Fibroblast of skin of left biceps (primary cell): ENCODE results near the gene ABCA4.

Source experiments
- DNase-seq, 2 experiments: peaks; one replicate each; pipeline ENCODE4 v3.0.0-alpha.2; 2013; ENCODE audit warnings: low read depth in 2 of 2

ABCA4 gene

DNA sequence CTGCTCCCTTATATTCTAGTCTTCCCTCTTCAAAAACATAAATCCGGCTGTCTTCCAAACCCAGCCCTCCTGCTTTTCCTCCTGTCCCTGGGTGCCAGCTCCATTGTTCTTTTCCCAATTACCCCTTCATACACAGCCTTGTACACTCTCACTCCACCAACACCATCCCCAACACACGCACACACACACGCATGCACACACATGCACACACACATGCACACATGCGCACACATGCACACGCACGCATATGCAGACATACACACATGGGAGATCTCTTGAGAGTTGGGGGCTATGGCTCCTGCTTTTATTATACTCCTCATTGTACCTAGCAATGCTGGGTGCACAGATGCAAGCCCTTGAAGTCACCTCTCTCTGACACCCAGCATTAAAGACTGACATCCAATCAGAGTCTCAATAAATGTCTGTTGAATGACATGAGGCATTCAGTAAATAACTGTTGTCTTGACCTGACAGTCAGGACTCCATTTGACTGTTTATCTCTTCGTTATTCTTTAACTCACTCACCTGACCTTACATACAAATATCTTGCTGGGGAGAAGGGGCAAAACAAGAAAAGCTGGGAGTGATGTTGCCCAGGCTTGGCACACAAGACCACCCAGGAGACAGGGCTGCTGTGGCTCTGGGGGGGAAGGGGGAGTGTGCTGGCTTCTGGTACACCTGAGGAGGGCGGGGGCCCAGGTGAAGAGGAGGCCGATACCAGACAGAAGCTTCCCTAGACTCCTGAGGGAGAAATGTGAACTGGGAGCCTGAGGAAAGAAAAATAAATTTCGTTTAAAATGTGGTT lies 16.0 kb downstream of the ABCA4 start:
- DNase-seq: no peak

DNA sequence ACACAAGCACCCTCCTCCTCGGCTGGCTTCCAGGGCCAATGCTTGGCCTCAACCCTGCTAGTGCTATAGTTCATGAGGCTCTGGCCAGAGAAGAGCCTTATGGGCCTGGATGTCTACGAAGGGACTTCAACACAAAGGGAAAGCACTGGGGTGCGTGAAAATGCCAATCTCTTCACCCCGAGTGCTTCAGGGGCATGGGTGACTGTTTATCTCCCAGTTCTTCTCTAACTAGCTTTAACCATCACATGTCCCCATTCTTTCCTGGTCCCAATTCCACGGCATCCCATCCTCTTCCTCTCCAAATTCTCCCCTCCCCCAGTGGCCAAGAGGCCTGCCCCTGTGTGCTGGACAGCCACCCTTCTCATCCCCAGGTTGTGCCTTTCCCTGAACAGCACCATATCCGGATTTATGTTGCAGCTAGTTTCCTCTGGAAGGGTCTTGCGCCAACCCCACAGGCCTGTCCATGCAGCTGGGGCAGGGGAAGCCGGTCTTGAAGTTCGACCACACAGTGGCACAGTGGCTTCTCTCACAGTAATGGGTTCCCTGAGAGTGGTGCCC lies 16.7 kb downstream of the ABCA4 start:
- DNase-seq: no peak

DNA sequence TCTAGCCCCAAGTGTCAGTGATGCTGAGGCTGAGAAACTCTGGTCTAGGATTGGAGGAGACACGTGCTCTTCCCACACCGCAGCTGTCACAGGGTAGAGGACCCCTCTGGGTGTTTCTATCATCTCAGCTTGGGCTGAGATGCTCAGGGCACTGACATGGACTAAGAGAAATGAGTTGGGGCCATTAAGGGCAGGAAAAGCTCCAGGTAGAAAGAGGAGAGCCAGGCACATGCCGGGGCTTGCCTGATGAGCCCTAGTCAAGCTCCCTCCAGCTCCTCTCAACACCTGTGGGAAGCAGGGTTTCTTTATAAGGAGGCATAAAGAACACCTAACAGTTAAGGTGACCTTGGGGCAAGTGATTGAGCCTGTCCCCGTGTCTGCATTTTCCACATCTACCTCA lies 17.3 kb downstream of the ABCA4 start:
- no peak for DNase-seq

DNA sequence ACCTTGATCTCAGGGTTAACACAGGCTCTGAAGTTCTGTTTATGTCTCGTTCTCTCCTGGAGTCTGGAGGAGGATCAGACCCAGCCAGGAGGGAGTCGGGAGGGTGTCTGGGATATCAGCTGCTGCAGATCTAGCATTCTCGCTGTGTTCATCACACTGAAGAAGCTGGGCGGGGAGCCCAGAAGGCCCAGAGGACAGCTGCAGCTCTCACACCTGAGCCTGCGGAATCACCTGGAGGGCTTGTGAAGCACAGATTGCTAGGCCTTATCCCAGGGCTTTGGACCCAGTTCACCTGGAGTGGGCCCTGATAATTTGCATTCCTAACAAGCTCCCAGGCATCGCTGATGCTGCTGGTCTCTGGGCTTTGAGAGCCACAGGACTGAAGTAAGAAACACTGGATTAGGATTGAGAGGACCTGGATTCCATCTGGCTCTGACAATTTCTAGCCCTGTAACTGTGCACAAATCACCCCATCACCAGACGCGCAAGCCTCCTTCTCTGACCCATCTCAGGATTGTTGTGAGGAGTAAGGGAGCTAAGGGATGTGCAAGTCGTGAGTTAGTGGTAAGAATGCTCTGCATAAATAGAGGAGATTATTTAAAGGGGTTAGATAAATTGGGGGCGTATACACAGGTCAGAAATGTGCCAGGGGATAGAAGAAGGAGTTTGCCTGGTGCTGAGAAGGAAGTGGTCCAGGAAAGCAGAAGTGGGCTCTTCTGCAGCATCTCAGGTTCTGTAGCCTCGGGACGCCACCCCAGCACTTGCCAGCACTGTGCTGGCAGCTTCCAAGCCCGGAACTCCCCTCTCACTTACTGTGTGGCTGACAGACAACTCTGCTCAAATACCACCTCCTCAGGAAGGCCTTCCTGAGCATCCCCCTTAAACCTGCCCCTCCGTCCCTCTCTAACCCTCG lies 19.1 kb downstream of the ABCA4 start:
- no peak for DNase-seq

DNA sequence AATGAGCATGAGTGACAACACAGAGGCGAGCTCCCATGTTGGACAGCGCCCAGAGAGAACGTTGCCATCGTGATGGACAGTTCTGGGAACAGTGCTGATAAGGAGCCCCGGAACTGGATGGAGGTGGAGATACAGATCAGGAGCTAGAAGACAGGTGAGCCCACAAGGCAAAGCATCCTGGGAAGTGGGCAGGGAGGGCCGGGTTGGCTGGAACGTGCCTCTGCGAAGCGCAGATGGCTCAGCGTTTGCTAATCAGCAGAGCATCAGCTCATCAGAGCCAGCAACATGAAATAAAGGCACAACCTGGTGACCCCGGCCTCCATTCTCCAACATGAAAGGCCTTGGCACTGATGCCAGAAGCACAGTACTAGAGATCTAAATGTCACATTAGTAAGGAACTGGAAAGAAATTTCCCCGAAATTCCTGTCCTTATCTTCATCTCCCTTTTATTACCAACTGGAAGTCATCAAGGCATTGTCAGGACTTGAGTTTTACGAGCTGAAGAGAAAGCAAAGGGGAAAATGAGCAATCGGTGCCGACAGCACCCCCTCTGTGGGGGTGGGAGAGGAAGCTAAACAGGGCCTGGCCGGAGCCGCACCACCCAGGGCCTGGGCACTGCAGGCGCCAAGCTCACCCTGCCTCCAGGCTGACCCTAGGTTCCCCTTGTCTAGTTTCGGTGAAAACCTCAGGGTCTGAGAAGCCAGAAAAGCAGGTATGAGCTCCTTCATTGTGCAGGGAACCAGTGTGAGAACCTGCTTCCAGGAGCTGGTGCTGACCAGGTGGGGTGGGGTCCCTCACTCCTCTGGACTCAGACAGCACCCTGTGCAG lies 19.9 kb downstream of the ABCA4 start:
- no peak for DNase-seq

DNA sequence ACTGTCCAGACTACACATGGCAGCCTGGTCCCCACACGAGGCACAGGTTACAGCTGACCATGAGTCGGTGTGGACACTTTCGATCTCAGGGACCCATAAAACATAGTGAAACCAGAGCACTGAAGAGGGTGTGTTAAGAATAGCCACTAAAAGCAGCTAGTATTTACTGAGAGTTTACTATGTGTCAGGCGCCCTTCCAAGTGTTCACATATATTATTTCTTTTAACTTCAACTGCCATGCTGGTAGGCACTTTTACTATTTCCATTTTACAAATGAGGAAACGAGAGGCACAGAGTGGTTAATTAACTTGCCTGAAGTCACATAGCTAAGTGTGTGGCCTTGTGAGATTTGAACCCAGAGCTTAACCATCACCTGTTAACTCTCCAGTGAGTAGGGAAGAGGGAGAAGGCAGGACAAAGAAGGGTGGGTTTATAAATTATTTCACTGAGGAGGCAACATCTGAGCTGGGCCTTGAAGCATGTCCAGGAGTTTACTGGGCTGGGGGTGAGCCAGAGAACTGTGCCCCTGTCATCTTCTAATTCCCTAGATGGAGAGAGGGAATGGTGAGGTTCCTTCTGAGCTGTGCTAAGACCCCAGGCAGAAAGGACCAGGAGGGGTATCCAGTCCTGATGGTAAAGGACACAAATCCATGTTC lies 20.7 kb downstream of the ABCA4 start:
- no peak for DNase-seq

DNA sequence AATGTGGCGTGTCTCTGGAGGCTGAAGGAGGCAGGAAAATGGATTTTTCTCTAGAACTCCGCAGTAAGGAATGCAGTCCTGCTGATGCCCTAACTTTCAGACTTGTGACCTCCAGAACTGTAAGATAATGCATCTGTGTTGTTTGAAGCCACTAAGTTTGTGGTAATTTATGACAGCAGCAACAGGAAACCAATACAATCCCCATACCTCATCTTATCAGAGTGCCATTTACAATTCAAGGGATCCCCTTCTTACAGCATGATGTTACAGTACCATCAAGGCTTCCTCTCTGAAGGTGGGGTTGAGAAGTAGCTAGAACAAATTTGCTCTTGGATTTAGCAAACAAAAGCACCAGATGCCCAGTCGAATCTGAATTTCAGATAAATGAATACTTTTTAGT lies 21.6 kb downstream of the ABCA4 start:
- DNase-seq: no peak

DNA sequence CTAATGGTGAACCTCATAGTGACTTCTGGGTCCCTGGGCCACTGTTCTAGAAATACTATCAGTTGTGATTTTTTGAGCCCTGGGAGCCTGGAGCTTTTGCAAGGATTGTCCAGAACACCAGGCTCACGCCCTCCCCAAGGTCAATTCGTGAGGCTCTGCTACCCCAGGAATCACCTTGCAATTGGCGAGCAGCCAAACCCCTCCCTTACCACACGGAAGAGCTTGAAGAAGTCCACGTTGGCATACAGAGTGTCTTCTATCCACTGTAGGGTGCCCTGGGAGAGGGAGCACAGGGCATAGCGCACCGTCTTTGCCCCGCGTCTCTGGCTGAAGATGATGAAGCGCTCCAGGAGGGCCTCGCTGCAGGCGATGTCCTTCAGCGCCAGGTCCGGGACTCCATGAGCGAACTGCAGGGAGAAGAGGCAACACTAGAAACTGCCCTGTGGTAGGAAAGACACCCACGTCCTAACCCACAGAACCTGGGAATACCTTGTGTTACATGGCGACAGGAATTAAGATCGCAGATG lies 22.3 kb downstream of the ABCA4 start:
- no peak for DNase-seq

DNA sequence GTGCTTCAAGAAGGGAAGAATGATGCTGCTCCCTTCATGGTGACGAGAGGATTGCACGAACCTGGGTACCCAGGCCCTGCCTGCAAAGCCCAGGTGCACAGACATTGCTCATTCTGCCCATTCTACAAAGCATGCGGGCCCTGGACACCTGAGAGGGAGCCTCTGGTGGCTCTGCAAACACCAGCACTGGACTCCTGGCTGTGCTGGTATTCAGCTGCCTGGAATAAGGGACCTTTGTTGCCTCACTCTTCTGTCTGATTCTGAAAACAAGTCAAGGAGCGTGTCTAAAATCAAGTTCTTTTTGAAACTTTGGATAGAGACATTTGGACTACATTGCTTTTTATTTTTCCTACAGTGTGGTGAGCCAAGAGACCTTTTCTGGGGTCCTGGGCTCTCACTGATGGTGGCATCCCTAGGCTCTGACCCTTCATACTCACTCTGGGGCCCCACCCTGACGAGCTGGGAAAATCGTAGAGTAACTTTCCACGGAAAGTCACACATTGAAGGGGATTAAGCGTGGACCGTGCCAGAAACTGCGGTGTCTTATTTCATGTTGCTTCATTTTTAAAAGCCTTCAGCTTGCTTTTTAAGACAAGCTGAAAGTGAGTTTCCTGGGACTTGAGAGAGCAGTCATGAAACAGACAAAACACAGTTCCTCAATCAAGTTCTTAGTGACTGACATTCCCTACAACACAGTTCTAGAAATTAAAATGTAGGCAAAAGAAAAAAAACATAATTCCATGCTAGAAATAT lies 24.0 kb downstream of the ABCA4 start:
- DNase-seq: no peak

DNA sequence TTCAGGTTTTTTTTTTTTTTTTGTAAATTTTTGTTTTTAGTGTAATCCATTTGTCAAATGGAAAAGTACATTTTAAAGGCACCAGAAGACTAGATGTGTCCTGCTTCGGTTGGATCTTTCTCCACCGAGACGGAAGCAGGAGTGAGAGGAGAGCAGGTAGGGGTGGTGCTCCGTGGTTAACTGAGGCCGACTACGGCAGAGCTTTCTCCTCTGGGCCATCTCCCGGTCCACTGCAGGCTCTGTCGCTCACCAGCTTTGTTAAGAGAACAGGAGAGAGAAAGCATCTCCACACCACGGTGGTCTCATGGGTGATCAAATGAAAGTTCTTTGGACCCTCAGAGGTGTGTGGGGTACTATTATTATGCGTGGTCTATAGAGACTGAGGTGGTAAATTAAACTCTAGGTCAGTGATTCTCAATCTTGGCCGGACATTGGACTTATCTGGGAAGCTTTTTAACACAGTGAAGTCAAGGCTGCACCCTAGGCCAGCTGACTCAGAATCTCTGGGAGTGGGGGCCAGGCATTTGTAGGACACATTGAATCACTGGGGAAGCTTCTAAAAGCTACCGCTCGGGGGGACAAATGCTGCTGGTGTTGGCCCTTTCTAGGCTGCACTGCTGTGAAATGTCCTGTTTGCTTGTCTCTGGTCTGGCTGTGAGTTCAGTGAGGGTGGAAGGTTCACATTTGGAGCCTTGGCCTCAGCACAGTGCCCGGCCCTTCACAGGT lies 25.0 kb downstream of the ABCA4 start:
- DNase-seq: no peak

DNA sequence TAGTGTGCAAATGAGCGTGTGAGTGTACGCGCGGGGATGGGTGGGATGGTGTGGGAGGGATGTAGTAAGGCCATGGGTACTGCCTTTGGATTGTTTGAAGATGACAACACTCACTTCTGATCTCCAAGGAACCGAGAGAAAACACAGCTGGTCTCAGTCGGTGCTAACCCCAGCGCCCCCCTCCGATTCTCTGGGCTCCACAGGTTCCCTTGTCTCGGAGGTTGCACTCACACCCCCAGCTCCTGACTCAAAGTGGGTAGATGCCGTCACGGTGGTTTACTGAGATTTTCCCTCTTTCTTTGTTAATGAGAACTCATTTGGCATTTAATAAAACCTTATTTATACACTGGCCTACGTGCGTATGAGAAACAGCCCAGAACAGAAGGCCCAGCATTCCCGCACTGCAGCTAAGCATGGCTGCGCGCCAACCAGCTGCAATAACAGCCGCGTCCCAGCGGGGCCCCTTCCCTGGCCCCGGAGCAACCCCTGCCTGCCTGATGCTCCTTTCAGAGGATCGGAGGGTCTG lies 25.8 kb downstream of the ABCA4 start:
- peak; percentile 62 to 66 for DNase-seq

DNA sequence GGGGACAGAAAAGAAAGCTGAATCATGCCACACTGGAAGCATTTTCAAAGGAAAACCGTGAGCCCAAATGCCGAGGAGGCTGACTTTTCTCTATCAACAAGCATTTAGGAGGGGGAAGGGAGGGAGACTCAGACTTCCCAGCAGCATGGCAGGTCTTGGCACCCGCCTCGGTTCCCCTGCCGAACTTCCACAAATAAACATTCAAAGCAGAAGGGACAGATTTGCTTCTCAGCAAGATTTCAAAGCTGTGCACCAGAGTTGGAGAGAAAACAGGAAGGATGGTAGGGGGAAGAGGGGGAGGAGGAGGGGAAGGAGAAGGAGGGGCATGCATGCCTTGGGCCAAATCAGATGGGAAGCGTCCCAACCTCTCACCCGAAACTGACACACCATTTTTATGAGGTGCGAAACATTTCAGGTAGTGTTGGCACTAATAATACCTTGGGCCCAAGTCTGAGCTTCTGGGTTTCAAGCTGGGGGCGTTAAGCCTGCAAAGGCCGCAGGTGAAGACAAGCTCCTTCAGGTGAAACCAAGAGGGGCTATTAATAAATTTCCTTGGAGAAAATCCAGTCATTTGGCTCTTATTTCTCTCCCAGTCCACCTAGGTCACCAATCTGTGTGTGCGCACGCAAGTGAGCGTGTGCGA lies 26.4 kb downstream of the ABCA4 start:
- DNase-seq: peak in 1 of 2 experiments; percentile 9

DNA sequence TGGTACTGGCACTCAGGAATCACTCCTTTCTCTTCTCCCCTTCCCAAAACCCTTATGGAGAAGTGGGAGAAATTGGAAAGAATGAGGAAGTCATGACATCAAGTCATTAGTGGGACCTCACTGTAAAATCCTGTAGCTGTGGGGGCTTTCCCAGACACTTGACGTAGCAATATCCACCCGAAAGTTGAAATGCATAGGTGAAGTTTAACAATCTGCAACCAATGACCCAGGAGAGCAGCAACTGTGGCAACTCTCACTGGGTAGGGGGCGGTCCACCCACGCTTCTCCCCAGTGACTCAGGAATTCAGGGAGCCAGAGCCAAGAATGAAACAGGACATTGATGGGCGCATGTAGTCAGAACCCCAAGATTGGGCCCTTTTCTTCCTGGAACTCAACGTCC lies 27.0 kb downstream of the ABCA4 start:
- DNase-seq: no peak

DNA sequence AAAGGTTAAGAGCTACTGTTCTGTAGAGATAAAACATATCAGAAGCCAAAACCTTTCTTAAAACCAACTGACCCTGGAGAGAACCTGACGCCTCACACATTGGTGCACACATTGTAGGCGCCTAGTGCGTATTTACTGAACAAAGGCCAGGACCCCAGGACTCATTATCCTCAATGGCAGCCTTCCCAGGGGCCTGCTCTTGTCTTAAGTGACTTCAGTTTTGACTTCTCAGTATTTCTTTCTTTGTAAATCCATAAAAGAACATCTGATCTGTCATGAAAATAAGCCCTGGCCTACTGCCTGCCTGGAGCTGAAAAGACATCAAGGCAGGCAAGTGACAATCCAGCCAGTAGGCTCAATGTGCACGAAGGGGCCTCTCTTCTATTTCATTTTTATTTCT lies 27.6 kb downstream of the ABCA4 start:
- DNase-seq: no peak

DNA sequence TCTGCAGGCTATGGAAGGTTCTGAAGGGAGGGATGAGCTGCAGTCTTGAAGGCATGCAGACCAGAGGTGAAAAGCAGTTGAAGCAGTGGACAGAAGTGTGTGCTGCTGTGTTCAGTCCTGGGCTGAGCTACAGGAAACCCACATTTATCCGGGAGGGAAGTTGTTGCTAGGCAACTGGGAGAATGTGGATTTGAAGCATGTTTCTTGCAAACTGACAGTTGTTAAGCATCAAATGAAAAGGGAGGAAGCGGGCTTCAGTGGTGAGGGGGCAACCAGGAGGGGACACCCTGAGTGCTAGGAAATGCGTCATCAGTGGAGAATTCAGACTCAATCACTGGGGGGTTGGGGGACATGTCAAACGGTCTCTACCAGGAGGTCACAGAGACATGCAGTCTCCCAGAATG lies 28.7 kb downstream of the ABCA4 start:
- peak in 1 of 2 experiments; percentile 21 for DNase-seq

DNA sequence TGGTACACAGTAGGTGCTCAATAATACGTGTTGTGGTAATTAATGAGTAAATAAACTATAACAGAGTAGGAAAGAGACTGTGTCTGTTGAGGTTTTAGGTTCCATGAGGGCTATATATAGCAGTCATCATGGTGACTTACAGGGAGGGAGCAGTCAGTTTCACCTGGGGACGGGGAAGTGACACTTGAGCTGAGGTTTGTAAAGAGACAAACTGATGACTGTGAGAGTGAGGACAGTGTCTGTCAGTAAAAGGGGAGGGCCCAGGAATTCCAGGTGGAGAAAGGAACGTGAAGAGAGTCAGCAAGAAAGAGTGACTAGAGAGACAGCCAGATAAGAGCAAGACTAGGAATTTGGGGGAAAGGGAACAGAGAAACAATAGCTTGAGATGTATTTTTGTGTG lies 30.2 kb downstream of the ABCA4 start:
- DNase-seq: no peak

DNA sequence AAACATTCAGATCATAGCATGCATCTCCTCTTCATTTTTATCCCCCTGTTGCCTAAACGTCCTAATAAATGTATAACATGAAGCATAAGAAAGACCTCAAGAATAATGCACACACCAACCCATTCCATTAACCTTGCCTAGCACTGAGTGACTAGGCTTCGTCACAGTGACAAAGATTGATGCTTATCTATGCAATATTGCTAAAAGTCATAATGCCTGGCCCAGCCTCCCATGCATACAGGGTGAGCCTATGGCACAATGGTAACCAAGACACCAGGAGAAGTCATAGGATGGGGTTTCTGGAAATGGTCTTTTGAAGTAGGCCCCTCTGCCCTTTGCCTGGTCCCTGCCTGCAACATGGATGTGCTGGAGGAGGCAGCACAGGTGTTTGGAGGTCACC lies 33.8 kb downstream of the ABCA4 start:
- no peak for DNase-seq

DNA sequence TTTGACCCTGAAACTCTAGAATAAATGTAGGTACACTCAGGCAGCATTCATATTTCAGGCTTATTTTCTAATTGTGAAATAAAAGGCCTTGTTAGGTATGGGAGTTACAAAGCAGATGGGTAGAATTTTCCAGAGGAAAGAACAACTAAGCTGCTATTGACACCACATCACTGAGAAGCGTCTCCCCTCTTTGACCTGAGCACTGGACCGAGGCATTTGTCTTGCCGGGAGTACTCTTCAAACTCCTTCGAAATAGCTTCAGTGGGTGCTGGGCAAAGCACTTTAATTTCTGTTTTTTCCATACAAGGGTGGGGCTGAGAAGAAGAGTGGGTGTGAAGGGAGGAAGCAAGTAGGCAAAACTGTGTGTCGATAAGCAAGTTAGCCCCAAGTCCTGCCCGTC lies 36.4 kb downstream of the ABCA4 start:
- DNase-seq: no peak

DNA sequence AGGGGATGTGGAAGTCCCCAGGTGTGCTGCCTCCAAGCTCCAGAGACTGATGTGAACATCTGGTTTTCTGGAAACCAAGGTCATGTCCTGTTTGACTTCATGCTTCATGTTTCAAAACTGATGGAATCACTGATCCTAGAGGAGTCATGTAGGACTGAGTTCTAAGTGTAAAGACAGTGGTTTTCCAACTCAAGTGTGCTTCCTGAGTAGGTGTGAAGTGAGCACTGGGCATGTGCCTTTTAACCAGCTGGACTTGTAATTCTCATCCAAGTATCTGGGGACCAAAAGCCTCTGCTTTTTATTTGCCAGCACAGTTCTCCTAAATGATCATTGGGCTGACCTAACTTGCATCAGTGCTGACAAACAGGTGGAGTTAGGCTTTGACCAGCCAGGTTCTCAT lies 36.9 kb downstream of the ABCA4 start:
- DNase-seq: no peak
